HepG2 (cell line): Measurements from ENCODE around the gene KAZN. TPM values are rescaled to one million over a fixed set of nuclear protein-coding genes. Genes with fewer than 3 reads are reported as not detected.

Experiments
- EZH2 ChIP-seq: conservative IDR thresholded peaks from 2 replicates; pipeline ENCODE4 v1.6.1; 2012; ENCODE audit warnings: mild to moderate bottlenecking, low read depth, low read length, moderate library complexity
- GTF3A ChIP-seq: sonication (generic); formaldehyde crosslinking; conservative IDR thresholded peaks from 2 replicates; pipeline ENCODE4 v1.4.0; 2020; ENCODE audit warnings: mild to moderate bottlenecking, missing genetic modification reagents
- ISX ChIP-seq: sonication (generic); formaldehyde crosslinking; conservative IDR thresholded peaks from 2 replicates; pipeline ENCODE4 v1.5.0; 2020; ENCODE audit warnings: missing genetic modification reagents
- LCORL ChIP-seq, 2 experiments: fragments of 450-650 bp in 1 of 2; sonication (generic) in 1 of 2; formaldehyde crosslinking in 1 of 2; IDR thresholded peaks; 2 replicates each; pipeline versions ENCODE4 v1.5.0 to v1.6.1; 2017 to 2020; ENCODE audit warnings: antibody characterized with exemption in 1 of 2, missing genetic modification reagents in 1 of 2
- MIER2 ChIP-seq: IDR thresholded peaks from 2 replicates; pipeline ENCODE4 v1.6.1; 2016; ENCODE audit warnings: missing biosample characterization, missing genetic modification reagents
- NFE2 ChIP-seq: sonication (generic); formaldehyde crosslinking; IDR thresholded peaks from 2 replicates; pipeline ENCODE4 v1.4.0; 2020; ENCODE audit warnings: missing genetic modification reagents
- NR2F6 ChIP-seq, 2 experiments: IDR thresholded peaks; 2 replicates each; pipeline ENCODE4 v1.6.1; 2016; ENCODE audit warnings: antibody characterized with exemption in 1 of 2, mild to moderate bottlenecking in 1 of 2
- POLR2G ChIP-seq: fragments of 200-400 bp; formaldehyde crosslinking; IDR thresholded peaks from 2 replicates; pipeline ENCODE4 v1.6.1; 2018; ENCODE audit warnings: mild to moderate bottlenecking, low read depth, low read length, moderate library complexity
- RFX5 ChIP-seq: IDR thresholded peaks from 2 replicates; pipeline ENCODE4 v1.6.1; 2011; ENCODE audit warnings: low read depth, low read length, improper control_type of control experiment
- RFXANK ChIP-seq: IDR thresholded peaks from 2 replicates; pipeline ENCODE4 v1.6.1; 2016
- SIX1 ChIP-seq: sonication (generic); formaldehyde crosslinking; IDR thresholded peaks from 2 replicates; pipeline ENCODE4 v1.4.0; 2020; ENCODE audit warnings: missing genetic modification reagents, borderline replicate concordance
- SP2 ChIP-seq: sonication (generic); formaldehyde crosslinking; IDR thresholded peaks from 2 replicates; pipeline ENCODE4 v1.5.1; 2020; ENCODE audit warnings: mild to moderate bottlenecking, missing genetic modification reagents
- SRSF9 ChIP-seq: fragments of 200-400 bp; formaldehyde crosslinking; IDR thresholded peaks from 2 replicates; pipeline ENCODE4 v1.6.1; 2018; ENCODE audit warnings: borderline replicate concordance, mild to moderate bottlenecking, low read depth, low read length; ENCODE audit not compliant: insufficient read depth, poor library complexity, severe bottlenecking
- ZBTB21 ChIP-seq: sonication (generic); formaldehyde crosslinking; IDR thresholded peaks from 2 replicates; pipeline ENCODE4 v1.4.0; 2020; ENCODE audit warnings: missing genetic modification reagents
- ZBTB8A ChIP-seq: sonication (generic); formaldehyde crosslinking; IDR thresholded peaks from 2 replicates; pipeline ENCODE4 v1.4.0; 2020; ENCODE audit warnings: mild to moderate bottlenecking, low read depth, missing genetic modification reagents, borderline replicate concordance
- ZNF446 ChIP-seq: sonication (generic); formaldehyde crosslinking; IDR thresholded peaks from 2 replicates; pipeline ENCODE4 v1.5.0; 2020; ENCODE audit warnings: mild to moderate bottlenecking, missing genetic modification reagents
- ZNF552 ChIP-seq: sonication (generic); formaldehyde crosslinking; IDR thresholded peaks from 2 replicates; pipeline ENCODE4 v1.9.0; 2022; ENCODE audit warnings: missing genetic modification reagents, mild to moderate bottlenecking, borderline replicate concordance
- ZNF563 ChIP-seq: sonication (generic); formaldehyde crosslinking; IDR thresholded peaks from 2 replicates; pipeline ENCODE4 v1.8.0; 2022; ENCODE audit warnings: mild to moderate bottlenecking, moderate library complexity, missing genetic modification reagents
- ZNF766 ChIP-seq: sonication (generic); formaldehyde crosslinking; IDR thresholded peaks from 2 replicates; pipeline ENCODE4 v1.5.0; 2020; ENCODE audit warnings: missing genetic modification reagents, borderline replicate concordance
- polyA plus RNA-seq, 8 experiments: library from polyadenylated mRNA; depleted of rRNA in 3 of 8; stranded (reverse) in 7 of 8; unstranded in 1 of 8; fragments of >200 nt; fragmentation: Illumina TruSeq in 4 of 8; extraction: Trizol in 4 of 8; gene quantifications; 2 replicates each; pipeline versions ENCODE4 v1.2.1 to v1.2.3, GENCODE V29; 2011 to 2016; ENCODE audit warnings: low read depth in 4 of 8, missing spikeins in 1 of 8, mixed read lengths in 1 of 8; ENCODE audit not compliant: insufficient read depth in 1 of 8
- total RNA-seq, 5 experiments: library from RNA; depleted of rRNA; stranded (reverse); fragments of >200 nt; fragmentation: Illumina TruSeq; extraction: Trizol; gene quantifications; 2 replicates each; pipeline ENCODE4 v1.2.3, GENCODE V29; 2016; ENCODE audit warnings: low read depth in 1 of 5
- TF ChIP-seq, protein P1 (sequence below): IDR thresholded peaks from 2 replicates; pipeline ENCODE4 v1.6.1; 2016; ENCODE audit warnings: missing genetic modification reagents, missing compliant biosample characterization
- TF ChIP-seq, protein P2 (sequence below): sonication (generic); formaldehyde crosslinking; IDR thresholded peaks from 2 replicates; pipeline ENCODE4 v1.5.1; 2020; ENCODE audit warnings: missing genetic modification reagents, mild to moderate bottlenecking, borderline replicate concordance
- TF ChIP-seq, protein P3 (sequence below): sonication (generic); formaldehyde crosslinking; IDR thresholded peaks from 2 replicates; pipeline ENCODE4 v1.5.0; 2020; ENCODE audit warnings: missing genetic modification reagents, mild to moderate bottlenecking, borderline replicate concordance
- TF ChIP-seq, protein P4 (sequence below): sonication (generic); formaldehyde crosslinking; IDR thresholded peaks from 2 replicates; pipeline ENCODE4 v1.8.0; 2022; ENCODE audit warnings: mild to moderate bottlenecking, missing genetic modification reagents; ENCODE audit not compliant: insufficient replicate concordance
- TF ChIP-seq, protein P5 (sequence below): IDR thresholded peaks from 2 replicates; pipeline ENCODE4 v1.6.1; 2018; ENCODE audit warnings: missing genetic modification reagents
- TF ChIP-seq, protein P6 (sequence below): sonication (generic); formaldehyde crosslinking; IDR thresholded peaks from 2 replicates; pipeline ENCODE4 v1.4.0; 2020; ENCODE audit warnings: missing genetic modification reagents

The KAZN gene
- total and polyA plus RNA-seq, 2 of the 13 experiments (the other 11 are each of a cell fraction or from before 2014, with no cell fraction given) = 10.4 to 13.5 TPM

DNA sequence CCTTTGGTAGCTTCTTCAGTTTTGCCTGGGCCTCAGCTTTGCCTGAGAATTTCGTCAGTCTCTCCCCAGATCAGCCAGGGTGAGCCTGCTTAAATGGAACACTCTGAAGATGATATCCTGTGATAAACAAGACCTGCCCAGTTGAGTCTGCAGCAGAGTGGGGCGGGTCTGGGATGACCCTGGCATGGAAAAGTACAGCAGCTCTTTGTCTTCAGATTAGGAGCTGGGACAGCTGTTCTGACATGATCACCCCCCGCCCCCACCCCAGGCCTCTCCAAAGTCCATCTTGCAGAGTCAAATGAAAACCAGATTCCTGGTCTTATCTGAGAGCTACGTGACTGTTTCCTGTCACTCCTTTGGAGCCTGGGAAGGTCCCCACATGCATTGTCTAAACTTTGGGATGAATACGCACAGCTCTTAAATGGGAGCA lies 552.9 kb downstream of the KAZN start (continued):
- TF ChIP-seq ZNF766 (CRISPR knock-in tag) = no peak
- TF ChIP-seq, protein P1, sequence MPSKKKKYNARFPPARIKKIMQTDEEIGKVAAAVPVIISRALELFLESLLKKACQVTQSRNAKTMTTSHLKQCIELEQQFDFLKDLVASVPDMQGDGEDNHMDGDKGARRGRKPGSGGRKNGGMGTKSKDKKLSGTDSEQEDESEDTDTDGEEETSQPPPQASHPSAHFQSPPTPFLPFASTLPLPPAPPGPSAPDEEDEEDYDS = peak; percentile 85
- TF ChIP-seq, protein P2, sequence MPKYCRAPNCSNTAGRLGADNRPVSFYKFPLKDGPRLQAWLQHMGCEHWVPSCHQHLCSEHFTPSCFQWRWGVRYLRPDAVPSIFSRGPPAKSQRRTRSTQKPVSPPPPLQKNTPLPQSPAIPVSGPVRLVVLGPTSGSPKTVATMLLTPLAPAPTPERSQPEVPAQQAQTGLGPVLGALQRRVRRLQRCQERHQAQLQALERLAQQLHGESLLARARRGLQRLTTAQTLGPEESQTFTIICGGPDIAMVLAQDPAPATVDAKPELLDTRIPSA (CRISPR knock-in tag) = no peak
- TF ChIP-seq EZH2 = no peak
- TF ChIP-seq, protein P3, sequence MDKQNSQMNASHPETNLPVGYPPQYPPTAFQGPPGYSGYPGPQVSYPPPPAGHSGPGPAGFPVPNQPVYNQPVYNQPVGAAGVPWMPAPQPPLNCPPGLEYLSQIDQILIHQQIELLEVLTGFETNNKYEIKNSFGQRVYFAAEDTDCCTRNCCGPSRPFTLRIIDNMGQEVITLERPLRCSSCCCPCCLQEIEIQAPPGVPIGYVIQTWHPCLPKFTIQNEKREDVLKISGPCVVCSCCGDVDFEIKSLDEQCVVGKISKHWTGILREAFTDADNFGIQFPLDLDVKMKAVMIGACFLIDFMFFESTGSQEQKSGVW (CRISPR knock-in tag) = no peak
- no peak for TF ChIP-seq RFXANK (CRISPR knock-in tag)
- TF ChIP-seq NFE2 (CRISPR knock-in tag) = no peak
- no peak for TF ChIP-seq ZBTB8A (CRISPR knock-in tag)
- TF ChIP-seq GTF3A (CRISPR knock-in tag) = no peak
- TF ChIP-seq POLR2G = peak; percentile 72
- no peak for TF ChIP-seq ZBTB21 (CRISPR knock-in tag)
- TF ChIP-seq ISX (CRISPR knock-in tag) = no peak
- no peak for TF ChIP-seq MIER2 (CRISPR knock-in tag)
- TF ChIP-seq NR2F6 (IDR thresholded peaks at IDR 0.05) = peak; percentile 72
- TF ChIP-seq NR2F6 (CRISPR knock-in tag; IDR thresholded peaks at IDR 0.05) = peak; percentile 83
- TF ChIP-seq LCORL (IDR thresholded peaks at IDR 0.05) = no peak
- TF ChIP-seq LCORL (CRISPR knock-in tag; IDR thresholded peaks at IDR 0.05) = peak; percentile 93
- TF ChIP-seq, protein P4, sequence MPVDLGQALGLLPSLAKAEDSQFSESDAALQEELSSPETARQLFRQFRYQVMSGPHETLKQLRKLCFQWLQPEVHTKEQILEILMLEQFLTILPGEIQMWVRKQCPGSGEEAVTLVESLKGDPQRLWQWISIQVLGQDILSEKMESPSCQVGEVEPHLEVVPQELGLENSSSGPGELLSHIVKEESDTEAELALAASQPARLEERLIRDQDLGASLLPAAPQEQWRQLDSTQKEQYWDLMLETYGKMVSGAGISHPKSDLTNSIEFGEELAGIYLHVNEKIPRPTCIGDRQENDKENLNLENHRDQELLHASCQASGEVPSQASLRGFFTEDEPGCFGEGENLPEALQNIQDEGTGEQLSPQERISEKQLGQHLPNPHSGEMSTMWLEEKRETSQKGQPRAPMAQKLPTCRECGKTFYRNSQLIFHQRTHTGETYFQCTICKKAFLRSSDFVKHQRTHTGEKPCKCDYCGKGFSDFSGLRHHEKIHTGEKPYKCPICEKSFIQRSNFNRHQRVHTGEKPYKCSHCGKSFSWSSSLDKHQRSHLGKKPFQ (CRISPR knock-in tag) = no peak
- TF ChIP-seq SIX1 (CRISPR knock-in tag) = 0 out of 2 replicates have a peak, but pooled peaks have one; percentile 35
- TF ChIP-seq SRSF9 = no peak
- no peak for TF ChIP-seq SP2 (CRISPR knock-in tag)
- TF ChIP-seq, protein P5, sequence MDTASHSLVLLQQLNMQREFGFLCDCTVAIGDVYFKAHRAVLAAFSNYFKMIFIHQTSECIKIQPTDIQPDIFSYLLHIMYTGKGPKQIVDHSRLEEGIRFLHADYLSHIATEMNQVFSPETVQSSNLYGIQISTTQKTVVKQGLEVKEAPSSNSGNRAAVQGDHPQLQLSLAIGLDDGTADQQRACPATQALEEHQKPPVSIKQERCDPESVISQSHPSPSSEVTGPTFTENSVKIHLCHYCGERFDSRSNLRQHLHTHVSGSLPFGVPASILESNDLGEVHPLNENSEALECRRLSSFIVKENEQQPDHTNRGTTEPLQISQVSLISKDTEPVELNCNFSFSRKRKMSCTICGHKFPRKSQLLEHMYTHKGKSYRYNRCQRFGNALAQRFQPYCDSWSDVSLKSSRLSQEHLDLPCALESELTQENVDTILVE (CRISPR knock-in tag) = no peak
- 0 out of 2 replicates have a peak, but pooled peaks have one; percentile 24 for TF ChIP-seq ZNF552 (CRISPR knock-in tag)
- TF ChIP-seq, protein P6, sequence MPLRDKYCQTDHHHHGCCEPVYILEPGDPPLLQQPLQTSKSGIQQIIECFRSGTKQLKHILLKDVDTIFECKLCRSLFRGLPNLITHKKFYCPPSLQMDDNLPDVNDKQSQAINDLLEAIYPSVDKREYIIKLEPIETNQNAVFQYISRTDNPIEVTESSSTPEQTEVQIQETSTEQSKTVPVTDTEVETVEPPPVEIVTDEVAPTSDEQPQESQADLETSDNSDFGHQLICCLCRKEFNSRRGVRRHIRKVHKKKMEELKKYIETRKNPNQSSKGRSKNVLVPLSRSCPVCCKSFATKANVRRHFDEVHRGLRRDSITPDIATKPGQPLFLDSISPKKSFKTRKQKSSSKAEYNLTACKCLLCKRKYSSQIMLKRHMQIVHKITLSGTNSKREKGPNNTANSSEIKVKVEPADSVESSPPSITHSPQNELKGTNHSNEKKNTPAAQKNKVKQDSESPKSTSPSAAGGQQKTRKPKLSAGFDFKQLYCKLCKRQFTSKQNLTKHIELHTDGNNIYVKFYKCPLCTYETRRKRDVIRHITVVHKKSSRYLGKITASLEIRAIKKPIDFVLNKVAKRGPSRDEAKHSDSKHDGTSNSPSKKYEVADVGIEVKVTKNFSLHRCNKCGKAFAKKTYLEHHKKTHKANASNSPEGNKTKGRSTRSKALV (CRISPR knock-in tag) = 0 out of 2 replicates have a peak, but pooled peaks have one; percentile 40
- TF ChIP-seq ZNF446 (CRISPR knock-in tag) = no peak
- TF ChIP-seq ZNF563 = 0 out of 2 replicates have a peak, but pooled peaks have one; percentile 42
- no peak for TF ChIP-seq RFX5
